Superior temporal gyrus (tissue), 1 donor: ENCODE measurements around the gene NOTO.

ENCODE experiments used
- DNase-seq: peaks from one replicate; pipeline ENCODE4 v3.0.0-alpha.2; 2016; ENCODE audit errors: extremely low spot score

Gene NOTO

GRCh38 chr2:73257425-73258125 lies 55.2 kb downstream of the NOTO start:
- DNase-seq: no peak

GRCh38 chr2:73258186-73258912 lies 56.0 kb downstream of the NOTO start:
- no peak for DNase-seq

- no peak for DNase-seq
Measured at GRCh38 chr2:73258913-73259215, 56.5 kb downstream of the NOTO start.

- DNase-seq: no peak
Measured at GRCh38 chr2:73259276-73259675, 56.9 kb downstream of the NOTO start.

- no peak for DNase-seq
Measured at GRCh38 chr2:73259704-73260337, 57.4 kb downstream of the NOTO start.

GRCh38 chr2:73260338-73260984 lies 58.1 kb downstream of the NOTO start:
- DNase-seq: no peak
